Tibial nerve (tissue), 4 donors: ENCODE measurements around the gene ZFYVE1.

Source experiments
- EP300 ChIP-seq, 2 donors: sonication (generic); formaldehyde crosslinking; IDR thresholded peaks; one replicate each; pipeline ENCODE4 v1.6.1; 2017; ENCODE audit warnings: antibody characterized with exemption in 2 of 2, mild to moderate bottlenecking in 1 of 2
- POLR2A ChIP-seq, 2 donors: fragments of 450-650 bp; IDR thresholded peaks; one replicate each; pipeline ENCODE4 v1.6.1; 2017; ENCODE audit warnings: antibody characterized with exemption in 2 of 2, mild to moderate bottlenecking in 2 of 2, moderate library complexity in 2 of 2
- TF ChIP-seq, protein P1 (sequence below), 5 experiments: fragments of 200-600 bp in 3 of 5; fragments of 450-650 bp in 2 of 5; sonication (generic) in 3 of 5; IDR thresholded peaks; one replicate each; pipeline ENCODE4 v1.5.1; 2016 to 2019; ENCODE audit warnings: antibody characterized with exemption in 5 of 5, mild to moderate bottlenecking in 3 of 5, moderate library complexity in 2 of 5

DNA sequence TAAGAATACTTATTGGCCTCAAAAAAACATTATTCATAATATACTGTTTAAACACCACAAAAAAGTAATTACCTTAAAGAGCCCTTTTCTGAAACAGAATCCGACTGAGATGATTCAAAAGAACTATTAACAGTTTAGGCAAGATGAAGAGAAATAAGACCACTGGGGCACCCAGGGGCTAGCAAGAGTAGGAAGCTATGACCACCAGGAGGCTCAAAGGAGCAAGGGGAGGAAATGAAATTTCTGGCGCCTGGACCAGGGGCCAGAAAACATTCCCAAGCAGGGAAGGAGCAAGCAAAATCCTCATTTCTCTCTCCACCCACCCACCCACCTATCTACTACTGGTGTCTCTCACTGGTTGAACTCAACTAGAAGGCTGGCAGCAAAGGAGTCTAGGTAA, 106.9 kb downstream of the ZFYVE1 start:
- TF ChIP-seq, protein P1, sequence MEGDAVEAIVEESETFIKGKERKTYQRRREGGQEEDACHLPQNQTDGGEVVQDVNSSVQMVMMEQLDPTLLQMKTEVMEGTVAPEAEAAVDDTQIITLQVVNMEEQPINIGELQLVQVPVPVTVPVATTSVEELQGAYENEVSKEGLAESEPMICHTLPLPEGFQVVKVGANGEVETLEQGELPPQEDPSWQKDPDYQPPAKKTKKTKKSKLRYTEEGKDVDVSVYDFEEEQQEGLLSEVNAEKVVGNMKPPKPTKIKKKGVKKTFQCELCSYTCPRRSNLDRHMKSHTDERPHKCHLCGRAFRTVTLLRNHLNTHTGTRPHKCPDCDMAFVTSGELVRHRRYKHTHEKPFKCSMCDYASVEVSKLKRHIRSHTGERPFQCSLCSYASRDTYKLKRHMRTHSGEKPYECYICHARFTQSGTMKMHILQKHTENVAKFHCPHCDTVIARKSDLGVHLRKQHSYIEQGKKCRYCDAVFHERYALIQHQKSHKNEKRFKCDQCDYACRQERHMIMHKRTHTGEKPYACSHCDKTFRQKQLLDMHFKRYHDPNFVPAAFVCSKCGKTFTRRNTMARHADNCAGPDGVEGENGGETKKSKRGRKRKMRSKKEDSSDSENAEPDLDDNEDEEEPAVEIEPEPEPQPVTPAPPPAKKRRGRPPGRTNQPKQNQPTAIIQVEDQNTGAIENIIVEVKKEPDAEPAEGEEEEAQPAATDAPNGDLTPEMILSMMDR (IDR thresholded peaks at IDR 0.05): no peak
- TF ChIP-seq POLR2A (IDR thresholded peaks at IDR 0.05) (no peak), EP300 (IDR thresholded peaks at IDR 0.05) (no peak)
